Natural killer cell (primary cell): Measurements from ENCODE around the gene ENSA. TPM values are rescaled to one million over a fixed set of nuclear protein-coding genes. Genes with fewer than 3 reads are reported as not detected.
"Not testable (repeated sequence)": the region's sequence is repeated elsewhere in the genome, so short reads cannot be mapped to it uniquely, and the experiment has no call there.

Experiments used
- ATAC-seq, 3 donors: fragments of 150-1000 bp in 2 of 3; fragments of 200-7000 bp in 1 of 3; cut with Tn5 transposase; 1 replicate in 1 of 3; 2 replicates in 2 of 3; pipeline ENCODE4 v1.10.0; 2021; ENCODE audit warnings: mild to moderate bottlenecking in 2 of 3, moderate library complexity in 2 of 3
- DNase-seq, 2 donors: peaks; one replicate each; pipeline versions ENCODE4 v3.0.0 to v3.0.0-alpha.2; 2013 to 2021; ENCODE audit warnings: mixed read lengths in 1 of 2
- H3K27ac ChIP-seq: one replicate; pipeline ENCODE4 v1.5.1; 2013; ENCODE audit warnings: mild to moderate bottlenecking, low read length
- H3K27me3 ChIP-seq: one replicate; pipeline ENCODE4 v1.6.1; 2013; ENCODE audit warnings: low read length; ENCODE audit not compliant: control insufficient read depth, insufficient read depth
- H3K36me3 ChIP-seq: one replicate; pipeline ENCODE4 v1.6.1; 2013; ENCODE audit warnings: low read length; ENCODE audit not compliant: control insufficient read depth, insufficient read depth
- H3K4me1 ChIP-seq: one replicate; pipeline ENCODE4 v1.6.1; 2013; ENCODE audit warnings: low read length; ENCODE audit not compliant: control insufficient read depth, insufficient read depth
- H3K4me3 ChIP-seq: one replicate; pipeline ENCODE4 v1.5.1; 2013; ENCODE audit warnings: low read length
- H3K9me3 ChIP-seq: one replicate; pipeline ENCODE4 v1.6.1; 2013; ENCODE audit warnings: low read length; ENCODE audit not compliant: control insufficient read depth, insufficient read depth
- H3K27ac Mint-ChIP-seq, 2 donors: one replicate each; pipeline ENCODE4 v1.8.0; 2022; ENCODE audit warnings: mild to moderate bottlenecking in 2 of 2, mixed read lengths in 2 of 2, moderate library complexity in 1 of 2
- H3K27me3 Mint-ChIP-seq, 2 donors: one replicate each; pipeline ENCODE4 v1.8.0; 2022; ENCODE audit warnings: low read depth in 2 of 2, mixed read lengths in 2 of 2
- H3K36me3 Mint-ChIP-seq: one replicate; pipeline ENCODE4 v1.8.0; 2022; ENCODE audit warnings: mixed read lengths
- H3K4me1 Mint-ChIP-seq, 2 donors: one replicate each; pipeline ENCODE4 v1.8.0; 2022; ENCODE audit warnings: mixed read lengths in 2 of 2
- H3K4me3 Mint-ChIP-seq: one replicate; pipeline ENCODE4 v1.8.0; 2022; ENCODE audit warnings: mild to moderate bottlenecking, moderate library complexity, mixed read lengths
- H3K9me3 Mint-ChIP-seq, 2 donors: one replicate each; pipeline ENCODE4 v1.8.0; 2022; ENCODE audit warnings: mixed read lengths in 2 of 2
- WGBS: methylation state at CpG from one replicate; pipeline ENCODE4 v1.1.7; 2013; ENCODE audit warnings: missing lambda C conversion rate; ENCODE audit not compliant: insufficient coverage; 5-methylcytosine and 5-hydroxymethylcytosine counted together
- intact Hi-C: fragments of 100-400 bp; cut with micrococcal nuclease; formaldehyde crosslinking; loops from one replicate; pipeline ENCODE4 v1.14.2; 2022
- total RNA-seq, 4 donors: library from RNA; stranded (reverse); fragments of 120-200 nt in 1 of 4; gene quantifications; one replicate each; pipeline versions ENCODE4 v1.2.3 to v1.2.4, GENCODE V29; 2013 to 2022
- TF ChIP-seq, protein P1 (sequence below): fragments of 200-600 bp; IDR thresholded peaks from one replicate; pipeline ENCODE4 v1.8.0; 2022; ENCODE audit warnings: antibody characterized with exemption

The ENSA gene
- total RNA-seq, 3 donors from 2014 or later (not counting 1 experiment from before 2014, with no cell fraction given): 185 to 228 (median 220) TPM

DNA sequence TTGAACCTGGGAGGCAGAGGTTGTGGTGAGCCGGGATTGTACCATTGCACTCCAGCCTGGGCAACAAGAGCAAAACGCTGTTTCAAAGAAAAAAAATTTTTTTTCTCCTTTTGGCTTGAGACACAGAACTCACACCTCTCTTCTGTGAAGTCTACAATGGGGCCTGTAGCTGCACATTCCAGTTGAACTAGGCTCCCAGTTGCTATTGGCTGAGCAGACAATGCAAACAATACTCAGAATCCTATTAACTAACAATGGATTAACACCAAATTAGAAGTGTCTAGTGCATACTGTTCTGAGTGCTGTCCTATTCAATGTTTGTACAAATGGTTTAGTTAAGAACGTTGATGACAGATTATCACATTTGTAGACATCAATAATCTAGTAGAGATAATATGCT lies 32.4 kb downstream of the ENSA start:
- Histone ChIP-seq H3K27me3 (no peaks in the 10 kb centered on the region), H3K36me3 (no peaks in the 10 kb centered on the region), H3K27ac (no peak overlapping the region), H3K4me3 (no peak overlapping the region), H3K9me3 (no peaks in the 10 kb centered on the region), H3K4me1 (no peaks in the 10 kb centered on the region)
- intact Hi-C loops: no loop called here
- 93% methylated on average over 3 of the region's 3 CpGs for WGBS
- Mint-ChIP-seq H3K4me1 (peaks cover 0 to 6% of the 10 kb centered on the region in 2 donors), H3K36me3 (no peaks in the 10 kb centered on the region), H3K4me3 (no peak overlapping the region), H3K9me3 (no peaks in the 10 kb centered on the region), H3K27me3 (no peaks in the 10 kb centered on the region), H3K27ac (no peak overlapping the region)
- DNase-seq: no peak
- no peak for ATAC-seq
- TF ChIP-seq, protein P1, sequence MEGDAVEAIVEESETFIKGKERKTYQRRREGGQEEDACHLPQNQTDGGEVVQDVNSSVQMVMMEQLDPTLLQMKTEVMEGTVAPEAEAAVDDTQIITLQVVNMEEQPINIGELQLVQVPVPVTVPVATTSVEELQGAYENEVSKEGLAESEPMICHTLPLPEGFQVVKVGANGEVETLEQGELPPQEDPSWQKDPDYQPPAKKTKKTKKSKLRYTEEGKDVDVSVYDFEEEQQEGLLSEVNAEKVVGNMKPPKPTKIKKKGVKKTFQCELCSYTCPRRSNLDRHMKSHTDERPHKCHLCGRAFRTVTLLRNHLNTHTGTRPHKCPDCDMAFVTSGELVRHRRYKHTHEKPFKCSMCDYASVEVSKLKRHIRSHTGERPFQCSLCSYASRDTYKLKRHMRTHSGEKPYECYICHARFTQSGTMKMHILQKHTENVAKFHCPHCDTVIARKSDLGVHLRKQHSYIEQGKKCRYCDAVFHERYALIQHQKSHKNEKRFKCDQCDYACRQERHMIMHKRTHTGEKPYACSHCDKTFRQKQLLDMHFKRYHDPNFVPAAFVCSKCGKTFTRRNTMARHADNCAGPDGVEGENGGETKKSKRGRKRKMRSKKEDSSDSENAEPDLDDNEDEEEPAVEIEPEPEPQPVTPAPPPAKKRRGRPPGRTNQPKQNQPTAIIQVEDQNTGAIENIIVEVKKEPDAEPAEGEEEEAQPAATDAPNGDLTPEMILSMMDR: no peak

DNA sequence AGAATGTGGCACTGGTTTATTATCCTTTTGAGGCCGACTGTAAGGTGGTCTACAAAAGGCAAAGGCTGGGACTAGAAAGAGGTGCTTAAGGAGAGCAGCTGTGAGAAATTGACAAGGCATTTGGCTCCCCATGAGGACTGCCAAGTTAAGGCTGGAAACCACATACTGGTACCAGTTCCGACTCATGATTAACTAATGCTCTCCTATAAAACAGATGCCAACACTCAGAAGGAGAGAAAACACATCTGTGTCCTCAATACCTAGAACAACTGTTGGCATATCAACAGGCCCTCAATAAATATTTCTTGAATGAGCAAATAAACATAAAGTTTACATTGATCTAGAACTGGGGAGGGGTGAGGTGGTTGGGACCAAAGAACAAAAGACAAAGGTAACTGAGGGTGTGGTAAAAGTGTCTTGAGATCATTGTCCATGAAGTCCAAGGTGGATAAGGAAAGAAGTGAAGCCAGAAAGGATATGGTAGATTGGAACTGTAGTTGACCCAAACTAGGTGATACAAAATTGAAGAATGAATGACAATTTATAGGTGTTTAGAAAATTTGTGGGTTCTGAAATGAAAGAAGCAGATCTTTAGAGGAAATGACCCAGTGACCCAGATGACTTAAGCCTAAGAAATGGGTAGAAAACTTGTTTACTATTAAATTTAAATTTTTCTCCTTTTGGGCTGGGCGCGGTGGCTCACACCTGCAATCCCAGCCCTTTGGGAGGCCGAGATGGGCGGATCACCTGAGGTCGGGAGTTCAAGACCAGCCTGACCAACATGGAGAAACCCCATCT lies 33.1 kb downstream of the ENSA start:
- Histone ChIP-seq H3K27me3 (no peaks in the 10 kb centered on the region), H3K4me3 (no peak overlapping the region), H3K9me3 (no peaks in the 10 kb centered on the region), H3K4me1 (no peaks in the 10 kb centered on the region), H3K27ac (no peak overlapping the region), H3K36me3 (no peaks in the 10 kb centered on the region)
- DNase-seq: no peak
- intact Hi-C loops: no loop called here
- Mint-ChIP-seq H3K4me3 (no peak overlapping the region), H3K9me3 (no peaks in the 10 kb centered on the region), H3K36me3 (no peaks in the 10 kb centered on the region), H3K27ac (no peak overlapping the region), H3K4me1 (peaks cover 0 to 6% of the 10 kb centered on the region in 2 donors), H3K27me3 (no peaks in the 10 kb centered on the region)
- 87% methylated on average over 6 of the region's 7 CpGs for WGBS
- TF ChIP-seq, protein P1: no peak
- no peak for ATAC-seq

DNA sequence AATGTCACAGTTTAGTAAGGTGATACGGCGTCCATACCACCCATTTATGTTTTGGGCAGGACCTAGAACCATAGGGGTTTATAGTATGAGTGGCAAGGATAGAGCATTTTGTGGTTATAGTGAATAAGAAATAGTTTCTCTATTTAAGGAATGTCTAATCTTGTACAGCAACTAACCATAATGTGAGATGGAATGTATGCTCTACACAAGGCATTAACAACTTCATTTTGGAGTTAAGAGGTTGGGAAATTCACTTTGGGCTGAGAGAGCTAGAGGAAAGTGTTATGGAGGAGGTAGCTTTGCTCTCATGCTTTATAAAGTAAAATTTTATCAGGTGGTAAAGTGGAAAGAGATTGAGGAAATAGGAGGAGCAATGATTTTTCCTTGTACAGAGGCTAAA lies 47.0 kb downstream of the ENSA start:
- Mint-ChIP-seq H3K27me3 (no peaks in the 10 kb centered on the region), H3K36me3 (peaks cover 12% of the 10 kb centered on the region), H3K27ac (peak overlapping the region in 1 of 2 donors; percentile 4), H3K4me1 (peaks cover 26 to 27% of the 10 kb centered on the region in 2 donors), H3K9me3 (no peaks in the 10 kb centered on the region), H3K4me3 (no peak overlapping the region)
- H3K27me3 ChIP-seq: no peaks in the 10 kb centered on the region
- WGBS: 97% methylated on average over 2 of the region's 2 CpGs
- no peak for ATAC-seq
- peaks cover 9% of the 10 kb centered on the region for H3K4me1 ChIP-seq
- TF ChIP-seq, protein P1: no peak
- DNase-seq: no peak
- intact Hi-C loops: no loop called here
- H3K9me3 ChIP-seq: no peaks in the 10 kb centered on the region
- no peak overlapping the region for H3K4me3 ChIP-seq
- H3K36me3 ChIP-seq: peaks cover 14% of the 10 kb centered on the region
- no peak overlapping the region for H3K27ac ChIP-seq

DNA sequence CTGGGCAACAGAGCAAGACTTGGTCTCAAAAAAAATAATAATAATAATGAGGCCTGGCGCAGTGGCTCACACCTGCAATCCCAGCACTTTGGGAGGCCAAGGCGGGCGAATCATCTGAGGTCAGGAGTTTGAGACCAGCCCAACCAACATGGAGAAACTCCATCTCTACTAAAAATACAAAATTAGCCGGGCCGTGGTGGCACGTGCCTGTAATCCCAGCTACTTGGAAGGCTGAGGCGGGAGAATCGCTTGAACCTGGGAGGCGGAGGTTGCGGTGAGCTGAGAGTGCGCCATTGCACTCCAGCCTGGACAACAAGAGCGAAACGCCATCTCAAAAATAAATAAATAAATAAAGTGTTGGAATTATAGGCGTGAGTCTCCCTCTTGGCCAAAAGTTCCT lies 47.5 kb downstream of the ENSA start:
- DNase-seq, H3K9me3 ChIP-seq, H3K27ac ChIP-seq, ATAC-seq, H3K4me3 Mint-ChIP-seq, H3K4me1 ChIP-seq, H3K4me3 ChIP-seq, H3K27me3 Mint-ChIP-seq, intact Hi-C loops, H3K9me3 Mint-ChIP-seq, H3K27me3 ChIP-seq: not testable (repeated sequence)
- Mint-ChIP-seq H3K27ac (peak overlapping the region in 1 of 2 donors; percentile 4), H3K36me3 (peaks cover 16% of the 10 kb centered on the region), H3K4me1 (peaks cover 30 to 31% of the 10 kb centered on the region in 2 donors)
- 98% methylated on average over 14 of the region's 14 CpGs for WGBS
- peaks cover 18% of the 10 kb centered on the region for H3K36me3 ChIP-seq

DNA sequence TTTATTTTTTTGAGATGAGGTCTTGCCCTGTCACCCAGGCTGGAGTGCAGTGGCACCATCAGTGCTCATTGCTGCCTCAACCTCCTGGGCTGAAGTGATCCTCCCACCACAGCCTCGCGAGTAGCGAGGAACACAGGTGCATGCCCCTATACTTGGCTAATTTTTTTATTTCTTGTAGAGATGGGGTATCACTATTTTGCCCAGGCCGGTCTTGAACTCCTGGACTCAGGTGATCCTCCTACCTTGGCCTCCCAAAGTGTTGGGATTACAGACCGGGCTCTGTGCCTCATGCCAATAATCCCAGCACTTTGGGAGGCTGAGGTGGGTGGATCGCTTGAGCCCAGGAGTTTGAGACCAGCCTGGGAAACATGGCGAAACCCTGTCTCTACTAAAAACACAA lies 48.0 kb downstream of the ENSA start:
- H3K27ac ChIP-seq, intact Hi-C loops, H3K9me3 Mint-ChIP-seq, H3K4me3 Mint-ChIP-seq, DNase-seq, H3K27me3 Mint-ChIP-seq, H3K4me1 ChIP-seq, H3K4me3 ChIP-seq, H3K27me3 ChIP-seq, ATAC-seq, H3K9me3 ChIP-seq: not testable (repeated sequence)
- 98% methylated on average over 7 of the region's 7 CpGs for WGBS
- H3K36me3 ChIP-seq: peaks cover 23% of the 10 kb centered on the region
- H3K27ac Mint-ChIP-seq: peak overlapping the region in 1 of 2 donors; percentile 96
- peaks cover 35 to 37% of the 10 kb centered on the region in 2 donors for H3K4me1 Mint-ChIP-seq
- peaks cover 21% of the 10 kb centered on the region for H3K36me3 Mint-ChIP-seq

DNA sequence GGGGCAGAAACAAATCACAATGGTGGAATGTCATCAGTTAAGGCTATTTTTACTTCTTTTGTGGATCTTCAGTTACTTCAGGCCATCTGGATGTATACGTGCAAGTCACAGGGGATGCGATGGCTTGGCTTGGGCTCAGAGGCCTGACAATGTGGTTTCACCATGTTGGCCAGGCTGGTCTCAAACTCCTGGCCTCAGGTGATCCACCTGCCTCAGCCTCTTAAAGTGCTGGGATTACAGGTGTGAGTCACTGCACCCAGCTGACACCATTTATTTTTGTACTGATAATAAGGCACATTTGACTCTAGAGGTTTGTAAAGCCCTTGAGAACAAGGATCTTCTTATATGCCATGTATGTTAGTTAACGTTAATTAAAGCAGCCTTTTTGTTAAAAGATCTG lies 48.4 kb downstream of the ENSA start:
- 98% methylated on average over 3 of the region's 3 CpGs for WGBS
- intact Hi-C loops, H3K27me3 ChIP-seq, H3K4me3 Mint-ChIP-seq, H3K4me1 ChIP-seq, H3K9me3 Mint-ChIP-seq, H3K4me3 ChIP-seq, H3K27me3 Mint-ChIP-seq, H3K27ac ChIP-seq, ATAC-seq, DNase-seq, H3K9me3 ChIP-seq: not testable (repeated sequence)
- Mint-ChIP-seq H3K4me1 (peaks cover 40 to 41% of the 10 kb centered on the region in 2 donors), H3K36me3 (peaks cover 25% of the 10 kb centered on the region), H3K27ac (peak overlapping the region; percentile 96 to 99)
- peaks cover 28% of the 10 kb centered on the region for H3K36me3 ChIP-seq
